KG1 (cell line): ENCODE measurements around the gene SLC22A12.

Source experiments
- DNase-seq: peaks from one replicate; lab custom pipeline; 2025; lab: John Stamatoyannopoulos, UW

Gene SLC22A12

GRCh38 chr11:64624883-64625481, 34.0 kb downstream of the SLC22A12 start:
- DNase-seq, result peak; percentile 91

- DNase-seq, result no peak
Observed at GRCh38 chr11:64626637-64627036, 35.6 kb downstream of the SLC22A12 start.

GRCh38 chr11:64627371-64627770, 36.4 kb downstream of the SLC22A12 start:
- DNase-seq, result no peak

GRCh38 chr11:64628596-64628995, 37.6 kb downstream of the SLC22A12 start:
- DNase-seq, result no peak

GRCh38 chr11:64629103-64629502, 38.1 kb downstream of the SLC22A12 start:
- DNase-seq, result no peak

- DNase-seq, result no peak
Observed at GRCh38 chr11:64629796-64630562, 39.0 kb downstream of the SLC22A12 start.

GRCh38 chr11:64631675-64632074, 40.7 kb downstream of the SLC22A12 start:
- no peak for DNase-seq

- DNase-seq, result no peak
Observed at GRCh38 chr11:64632237-64632636, 41.2 kb downstream of the SLC22A12 start.

- DNase-seq, result no peak
Observed at GRCh38 chr11:64632654-64633053, 41.6 kb downstream of the SLC22A12 start.

GRCh38 chr11:64633555-64634159, 42.6 kb downstream of the SLC22A12 start:
- DNase-seq, result no peak

GRCh38 chr11:64637334-64638017, 46.5 kb downstream of the SLC22A12 start:
- no peak for DNase-seq

- DNase-seq, result no peak
Observed at GRCh38 chr11:64638018-64638665, 47.1 kb downstream of the SLC22A12 start.

- no peak for DNase-seq
Observed at GRCh38 chr11:64638829-64639228, 47.8 kb downstream of the SLC22A12 start.

- no peak for DNase-seq
Observed at GRCh38 chr11:64639885-64640284, 48.9 kb downstream of the SLC22A12 start.

- no peak for DNase-seq
Observed at GRCh38 chr11:64641596-64642417, 50.8 kb downstream of the SLC22A12 start.

GRCh38 chr11:64642418-64642735, 51.4 kb downstream of the SLC22A12 start:
- no peak for DNase-seq

GRCh38 chr11:64642871-64643255, 51.8 kb downstream of the SLC22A12 start:
- DNase-seq, result no peak

- no peak for DNase-seq
Observed at GRCh38 chr11:64643256-64643881, 52.3 kb downstream of the SLC22A12 start.

- peak; percentile 45 for DNase-seq
Observed at GRCh38 chr11:64643920-64644646, 53.1 kb downstream of the SLC22A12 start.

GRCh38 chr11:64644647-64645275, 53.7 kb downstream of the SLC22A12 start:
- no peak for DNase-seq
